ENCODE measurements around the gene OPHN1.

DNA sequence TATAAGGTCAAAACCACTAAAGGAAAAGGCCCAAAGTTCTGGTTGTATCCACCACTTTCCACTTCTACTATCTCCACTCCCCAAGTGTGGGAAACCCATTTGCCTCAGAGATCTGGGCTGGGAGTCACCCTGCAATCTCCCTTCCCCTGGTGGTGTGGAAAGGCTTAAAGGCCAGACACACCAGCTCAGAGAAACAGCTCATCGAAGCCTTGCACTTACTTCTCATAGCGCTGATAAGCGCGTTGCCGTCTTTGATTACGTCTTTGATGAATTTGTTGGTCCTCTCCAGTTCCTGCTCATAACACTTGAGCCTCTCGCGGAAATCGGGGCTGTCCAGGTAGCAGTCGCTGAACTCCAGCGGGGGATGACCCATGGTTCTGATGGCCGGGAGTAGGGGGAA is 647 bp downstream of the OPHN1 start:
- TF ChIP-seq, protein P1, sequence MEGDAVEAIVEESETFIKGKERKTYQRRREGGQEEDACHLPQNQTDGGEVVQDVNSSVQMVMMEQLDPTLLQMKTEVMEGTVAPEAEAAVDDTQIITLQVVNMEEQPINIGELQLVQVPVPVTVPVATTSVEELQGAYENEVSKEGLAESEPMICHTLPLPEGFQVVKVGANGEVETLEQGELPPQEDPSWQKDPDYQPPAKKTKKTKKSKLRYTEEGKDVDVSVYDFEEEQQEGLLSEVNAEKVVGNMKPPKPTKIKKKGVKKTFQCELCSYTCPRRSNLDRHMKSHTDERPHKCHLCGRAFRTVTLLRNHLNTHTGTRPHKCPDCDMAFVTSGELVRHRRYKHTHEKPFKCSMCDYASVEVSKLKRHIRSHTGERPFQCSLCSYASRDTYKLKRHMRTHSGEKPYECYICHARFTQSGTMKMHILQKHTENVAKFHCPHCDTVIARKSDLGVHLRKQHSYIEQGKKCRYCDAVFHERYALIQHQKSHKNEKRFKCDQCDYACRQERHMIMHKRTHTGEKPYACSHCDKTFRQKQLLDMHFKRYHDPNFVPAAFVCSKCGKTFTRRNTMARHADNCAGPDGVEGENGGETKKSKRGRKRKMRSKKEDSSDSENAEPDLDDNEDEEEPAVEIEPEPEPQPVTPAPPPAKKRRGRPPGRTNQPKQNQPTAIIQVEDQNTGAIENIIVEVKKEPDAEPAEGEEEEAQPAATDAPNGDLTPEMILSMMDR (conservative IDR thresholded peaks at IDR 0.05): no peak
- no peak for TF ChIP-seq ZFX (IDR thresholded peaks at IDR 0.05)

Data from C4-2B (cell line).